Measurements from ENCODE around the gene PAGE2. TPM values are rescaled to one million over a fixed set of nuclear protein-coding genes. Genes with fewer than 3 reads are reported as not detected.
"Not testable (repeated sequence)": the region's sequence is repeated elsewhere in the genome, so short reads cannot be mapped to it uniquely, and the experiment has no call there.

PAGE2 gene
- total RNA-seq, result not detected

GRCh38 chrX:55088795-55089489, at the start of gene PAGE2:
Gene PAGE2, plus strand, starts transcription at chrX:55089018. Its CDS starts 1,003 bp downstream, at chrX:55090021.
- TF ChIP-seq POLR2AphosphoS5 (IDR thresholded peaks at IDR 0.05), result no peak
- no peak for TF ChIP-seq EP300 (IDR thresholded peaks at IDR 0.05; ENCODE audit: low read depth)
- no peak for TF ChIP-seq CTCF (IDR thresholded peaks at IDR 0.05)
- no peak for TF ChIP-seq POLR2A (IDR thresholded peaks at IDR 0.05)
- no peak for DNase-seq
- in situ Hi-C loops (cut with MboI; ENCODE audit: low pct_ligation_motif_present in 1 of 4, low pct_unique_long_range_greater_than_20kb in 1 of 4, low sequenced_read_pairs in 3 of 4) (no loop called here), intact Hi-C loops (cut with DNase I; ENCODE audit: low total_unique reads) (no loop called here)
- no peaks in the 10 kb centered on the region for H3K4me1 ChIP-seq
- H3K4me3 ChIP-seq, result no peak within 1 kb of the TSS
- H3K27me3 ChIP-seq, result no peaks in the 10 kb centered on the region
- no peak within 1 kb of the TSS for H3K27ac ChIP-seq
- 89% methylated on average over 29 of the region's 30 CpGs; no CpG with 5 or more reads in 1 of the 2 donors for WGBS, 2 donors (ENCODE audit: low coverage in 1 of 2)
- no peaks in the 10 kb centered on the region for H3K9me3 ChIP-seq
- no peaks in the 10 kb centered on the region for H3K36me3 ChIP-seq

GRCh38 chrX:55039471-55039870, 49.3 kb upstream of the PAGE2 start:
- Histone ChIP-seq H3K4me3 (no peak overlapping the region), H3K27me3 (no peaks in the 10 kb centered on the region), H3K4me1 (no peaks in the 10 kb centered on the region), H3K9me3 (no peaks in the 10 kb centered on the region), H3K27ac (no peak overlapping the region), H3K36me3 (no peaks in the 10 kb centered on the region)
- TF ChIP-seq EP300 (IDR thresholded peaks at IDR 0.05; ENCODE audit: low read depth) (no peak), CTCF (IDR thresholded peaks at IDR 0.05) (no peak), POLR2AphosphoS5 (IDR thresholded peaks at IDR 0.05) (no peak), POLR2A (IDR thresholded peaks at IDR 0.05) (no peak)
- in situ Hi-C loops (cut with MboI; ENCODE audit: low pct_ligation_motif_present in 1 of 4, low pct_unique_long_range_greater_than_20kb in 1 of 4, low sequenced_read_pairs in 3 of 4) (no loop called here), intact Hi-C loops (cut with DNase I; ENCODE audit: low total_unique reads) (no loop called here)
- no peak for DNase-seq
- WGBS, 2 donors (ENCODE audit: low coverage in 1 of 2), result 75 to 80% methylated on average over 1 to 3 of the region's 3 CpGs

DNA sequence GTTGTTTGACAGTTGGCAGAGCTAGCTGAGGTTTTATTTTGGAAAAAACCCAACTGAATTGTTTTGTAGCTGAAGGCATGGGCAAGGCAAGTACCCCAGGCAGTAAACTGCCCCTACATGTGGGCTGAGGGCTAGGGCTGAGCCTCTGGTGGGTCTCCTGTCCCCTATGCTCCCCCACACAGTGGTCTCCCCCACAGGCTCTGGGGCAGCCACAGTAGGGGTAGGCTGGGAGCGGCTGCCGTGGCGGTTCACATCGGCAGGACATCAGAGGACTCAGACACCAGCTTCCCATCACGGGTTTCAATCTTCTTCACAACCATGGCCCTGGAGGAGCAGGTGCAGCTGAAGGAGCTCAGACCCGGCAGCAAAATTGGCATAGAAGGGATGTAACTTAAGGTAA, 47.3 kb upstream of the PAGE2 start:
- in situ Hi-C loops (cut with MboI; ENCODE audit: low pct_ligation_motif_present in 1 of 4, low pct_unique_long_range_greater_than_20kb in 1 of 4, low sequenced_read_pairs in 3 of 4), result no loop called here

DNA sequence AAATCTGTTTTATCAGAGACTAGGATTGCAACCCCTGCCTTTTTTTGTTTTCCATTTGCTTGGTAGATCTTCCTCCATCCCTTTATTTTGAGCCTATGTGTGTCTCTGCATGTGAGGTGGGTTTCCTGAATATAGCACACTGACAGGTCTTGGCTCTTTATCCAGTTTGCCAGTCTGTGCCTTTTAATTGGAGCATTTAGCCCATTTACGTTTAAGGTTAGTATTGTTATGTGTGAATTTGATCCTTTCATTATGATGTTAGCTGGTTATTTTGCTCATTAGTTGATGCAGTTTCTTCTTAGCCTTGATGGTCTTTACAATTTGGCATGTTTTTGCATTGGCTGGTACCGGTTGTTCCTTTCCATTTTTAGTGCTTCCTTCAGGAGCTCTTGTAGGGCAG, 38.2 kb upstream of the PAGE2 start:
- H3K4me3 ChIP-seq; DNase-seq; H3K27me3 ChIP-seq; H3K4me1 ChIP-seq; H3K27ac ChIP-seq; intact Hi-C loops (cut with DNase I; ENCODE audit: low total_unique reads); H3K9me3 ChIP-seq; H3K36me3 ChIP-seq: not testable (repeated sequence)
- 80 to 83% methylated on average over 1 to 2 of the region's 2 CpGs for WGBS, 2 donors (ENCODE audit: low coverage in 1 of 2)
- in situ Hi-C loops (cut with MboI; ENCODE audit: low pct_ligation_motif_present in 1 of 4, low pct_unique_long_range_greater_than_20kb in 1 of 4, low sequenced_read_pairs in 3 of 4), result loop anchor here in 2 of 4 donors (25.0 kb wide), 2 partner anchors 163 to 413 kb away; no protein-coding TSS in a partner anchor

More for the DNA sequence above, 47.3 kb upstream of the PAGE2 start:
- TF ChIP-seq POLR2A (IDR thresholded peaks at IDR 0.05) (no peak), CTCF (IDR thresholded peaks at IDR 0.05) (no peak), EP300 (IDR thresholded peaks at IDR 0.05; ENCODE audit: low read depth) (no peak), POLR2AphosphoS5 (IDR thresholded peaks at IDR 0.05) (no peak)
- no peak overlapping the region for H3K4me3 ChIP-seq
- no peak overlapping the region for H3K27ac ChIP-seq
- H3K36me3 ChIP-seq, result no peaks in the 10 kb centered on the region
- intact Hi-C loops (cut with DNase I; ENCODE audit: low total_unique reads), result no loop called here
- 94% methylated on average over 6 of the region's 6 CpGs; no CpG with 5 or more reads in 1 of the 2 donors for WGBS, 2 donors (ENCODE audit: low coverage in 1 of 2)
- DNase-seq, result no peak
- no peaks in the 10 kb centered on the region for H3K4me1 ChIP-seq
- H3K27me3 ChIP-seq, result no peaks in the 10 kb centered on the region
- H3K9me3 ChIP-seq, result no peaks in the 10 kb centered on the region

Measured in transverse colon (tissue), 4 donors.